GM19395 (cell line): ENCODE measurements around the gene GIPC3.

Experiments used
- ATAC-seq: cut with Tn5 transposase; IDR thresholded peaks from one replicate; pipeline ENCODE4 v1.9.1; 2021; ENCODE audit warnings: mild to moderate bottlenecking, moderate library complexity; ENCODE audit not compliant: unreplicated experiment

GIPC3 gene, protein sequence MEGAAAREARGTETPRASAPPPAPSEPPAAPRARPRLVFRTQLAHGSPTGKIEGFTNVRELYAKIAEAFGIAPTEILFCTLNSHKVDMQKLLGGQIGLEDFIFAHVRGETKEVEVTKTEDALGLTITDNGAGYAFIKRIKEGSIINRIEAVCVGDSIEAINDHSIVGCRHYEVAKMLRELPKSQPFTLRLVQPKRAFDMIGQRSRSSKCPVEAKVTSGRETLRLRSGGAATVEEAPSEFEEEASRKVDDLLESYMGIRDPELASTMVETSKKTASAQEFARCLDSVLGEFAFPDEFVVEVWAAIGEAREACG

DNA sequence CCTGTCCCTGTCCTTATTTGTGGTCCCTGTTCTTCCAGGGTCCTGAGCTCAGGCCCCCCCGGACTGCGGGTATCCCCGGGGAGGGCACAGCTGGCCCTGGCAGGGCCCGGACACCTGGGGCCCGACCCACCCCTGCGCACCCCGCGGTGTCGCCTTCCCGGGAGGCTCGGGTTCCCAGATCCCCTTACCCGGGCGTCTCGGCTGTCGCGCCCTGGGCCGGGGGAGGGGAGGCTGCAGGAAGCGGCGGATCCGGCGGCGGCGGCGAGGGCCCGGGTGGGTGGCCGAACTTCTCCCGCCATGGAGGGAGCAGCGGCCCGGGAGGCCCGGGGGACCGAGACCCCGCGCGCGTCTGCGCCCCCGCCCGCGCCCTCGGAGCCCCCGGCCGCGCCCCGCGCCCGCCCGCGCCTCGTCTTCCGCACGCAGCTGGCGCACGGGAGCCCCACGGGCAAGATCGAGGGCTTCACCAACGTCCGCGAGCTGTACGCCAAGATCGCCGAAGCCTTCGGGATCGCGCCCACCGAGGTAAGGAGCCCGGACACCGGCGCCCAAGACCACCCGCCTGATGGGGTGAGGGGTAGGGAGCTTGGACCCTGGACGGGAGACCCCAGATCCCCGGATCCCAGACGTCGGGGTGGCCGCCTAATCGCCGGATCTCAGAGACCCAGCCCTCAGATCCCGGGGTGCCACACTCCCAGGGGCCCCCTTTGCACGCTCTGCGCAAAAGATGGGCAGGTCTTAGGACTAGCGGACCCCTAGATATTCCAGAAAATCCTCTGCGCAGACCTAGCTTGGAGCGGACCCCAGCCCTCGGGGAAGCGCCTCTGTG lies at the start of gene GIPC3:
Gene GIPC3, plus strand, starts transcription at position 178 of the 826 bp plus-strand sequence. Its CDS starts 120 bp downstream, at position 298.
- no peak for ATAC-seq

DNA sequence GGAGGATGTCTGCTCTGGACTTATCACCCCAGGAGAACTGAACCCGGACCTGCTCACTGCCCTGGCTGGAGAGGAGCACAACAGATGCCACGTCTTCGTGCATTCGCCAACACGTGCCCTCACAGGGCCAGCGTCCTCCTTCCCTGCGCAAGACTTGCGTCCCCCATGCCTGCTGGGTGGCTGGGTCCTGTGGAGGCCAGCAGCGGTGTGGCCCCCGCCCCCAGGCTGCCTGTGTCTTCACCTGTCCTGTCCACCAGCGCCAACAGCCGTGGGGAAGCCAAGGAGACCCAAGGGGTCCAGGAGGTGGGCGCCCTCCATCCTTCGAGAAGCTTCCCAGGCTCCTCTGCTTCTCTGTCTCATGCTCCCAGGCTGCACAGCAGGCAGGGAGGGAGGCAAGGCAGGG lies 49.7 kb upstream of the GIPC3 start:
- no peak for ATAC-seq

DNA sequence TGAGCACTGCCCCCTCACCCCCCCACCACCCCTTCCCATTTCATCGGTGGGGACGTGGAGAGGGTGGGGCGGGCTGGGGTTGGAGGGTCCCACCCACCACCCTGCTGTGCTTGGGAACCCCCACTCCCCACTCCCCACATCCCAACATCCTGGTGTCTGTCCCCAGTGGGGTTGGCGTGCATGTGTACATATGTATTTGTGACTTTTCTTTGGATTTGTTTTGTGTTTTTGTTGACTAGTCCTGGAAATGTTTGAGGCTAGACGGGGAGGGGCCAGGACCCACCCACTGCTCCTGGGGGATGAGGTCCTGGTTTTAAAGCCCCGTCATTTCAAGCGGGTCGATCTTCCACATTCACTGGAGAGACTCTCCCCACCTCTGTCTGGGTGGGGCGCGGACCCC lies 49.3 kb upstream of the GIPC3 start:
- ATAC-seq = no peak

DNA sequence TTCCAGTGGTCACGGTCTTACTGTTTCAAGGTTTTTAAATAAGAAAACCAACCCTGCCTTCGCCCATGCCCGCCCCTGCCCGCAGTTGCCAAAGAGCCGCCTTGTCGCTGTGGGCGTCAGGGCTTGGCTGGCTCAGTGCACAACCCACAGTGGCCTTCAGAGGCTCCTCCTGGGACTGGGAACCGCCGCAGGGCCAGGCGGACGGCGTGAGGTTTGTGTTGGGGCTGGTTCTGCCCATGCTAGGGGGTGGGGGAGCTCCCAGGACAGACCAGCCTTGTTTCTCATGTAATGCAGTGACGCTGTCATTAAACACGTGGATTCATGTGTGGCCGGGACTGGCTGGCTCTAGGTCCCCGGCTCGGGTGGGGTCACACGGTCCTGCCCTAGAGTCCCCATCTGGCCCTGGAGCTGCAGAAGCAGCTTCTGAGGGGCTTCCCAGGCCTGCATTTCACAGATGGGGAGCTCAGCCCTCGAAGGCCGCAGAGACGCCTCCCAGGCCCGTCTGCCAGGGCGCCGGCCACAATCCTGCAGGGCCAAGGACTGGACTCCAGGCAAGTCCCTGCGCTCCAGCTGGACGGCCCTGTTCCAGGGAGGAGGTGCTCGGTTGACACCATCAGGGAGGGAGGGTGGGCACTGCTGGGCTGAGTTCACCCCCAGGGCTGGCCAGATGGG lies 48.7 kb upstream of the GIPC3 start:
- ATAC-seq = no peak

DNA sequence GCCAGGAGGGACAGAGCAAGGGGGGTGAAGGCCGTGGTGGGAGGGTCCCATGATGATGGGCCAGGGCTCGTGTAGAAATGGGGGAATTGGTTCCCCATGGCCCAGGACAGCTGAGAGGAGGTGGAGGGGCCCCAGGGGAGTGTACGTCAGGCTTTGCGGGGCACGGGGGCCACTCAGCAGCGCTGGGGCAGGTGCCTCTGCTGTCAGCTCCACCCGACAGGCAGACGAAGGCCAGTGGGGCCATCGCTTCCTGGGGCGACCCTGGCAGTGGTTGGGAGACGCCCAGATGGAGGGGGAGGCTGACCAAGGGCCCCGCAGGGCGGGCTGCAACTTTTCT lies 48.2 kb upstream of the GIPC3 start:
- ATAC-seq = no peak

DNA sequence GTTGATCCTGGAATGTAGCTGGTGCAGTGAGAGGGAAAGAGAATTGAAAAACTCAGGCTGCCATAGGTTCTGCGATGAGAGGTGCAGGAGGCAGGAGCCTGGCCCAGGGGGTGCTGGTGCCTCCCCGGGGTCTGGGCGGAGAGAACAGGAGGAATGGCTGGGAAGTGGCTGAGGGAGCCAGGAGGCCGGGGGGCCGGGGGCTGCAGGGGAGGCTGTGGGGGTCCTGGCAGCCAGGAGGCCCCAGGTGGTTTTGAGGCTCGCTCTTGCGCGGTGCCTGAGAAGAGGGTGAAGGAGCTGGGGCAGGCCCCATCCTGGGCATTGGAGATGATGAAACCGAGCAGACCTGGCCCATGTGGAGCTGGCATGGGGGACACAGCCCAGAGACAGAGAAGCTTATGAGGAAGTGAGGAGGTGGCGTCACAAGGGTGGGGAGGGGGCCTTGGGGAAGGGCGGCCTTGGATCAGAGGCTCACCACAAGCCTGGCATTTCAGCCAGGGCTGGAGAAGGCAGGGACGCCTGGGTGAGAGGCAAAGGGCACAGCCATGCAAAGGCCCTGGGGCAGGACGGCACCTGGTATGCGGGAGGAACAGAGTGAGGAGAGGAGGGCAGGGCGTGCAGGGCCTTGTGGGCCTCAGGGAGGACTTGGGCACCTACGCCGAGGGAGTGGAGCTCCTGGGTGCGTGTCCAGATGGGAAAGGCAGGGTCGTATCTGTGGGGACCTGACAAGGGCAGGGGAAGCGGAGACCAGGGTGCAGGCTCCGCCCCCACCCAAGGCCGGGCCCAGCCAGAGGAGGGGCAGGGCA lies 47.6 kb upstream of the GIPC3 start:
- ATAC-seq = no peak

DNA sequence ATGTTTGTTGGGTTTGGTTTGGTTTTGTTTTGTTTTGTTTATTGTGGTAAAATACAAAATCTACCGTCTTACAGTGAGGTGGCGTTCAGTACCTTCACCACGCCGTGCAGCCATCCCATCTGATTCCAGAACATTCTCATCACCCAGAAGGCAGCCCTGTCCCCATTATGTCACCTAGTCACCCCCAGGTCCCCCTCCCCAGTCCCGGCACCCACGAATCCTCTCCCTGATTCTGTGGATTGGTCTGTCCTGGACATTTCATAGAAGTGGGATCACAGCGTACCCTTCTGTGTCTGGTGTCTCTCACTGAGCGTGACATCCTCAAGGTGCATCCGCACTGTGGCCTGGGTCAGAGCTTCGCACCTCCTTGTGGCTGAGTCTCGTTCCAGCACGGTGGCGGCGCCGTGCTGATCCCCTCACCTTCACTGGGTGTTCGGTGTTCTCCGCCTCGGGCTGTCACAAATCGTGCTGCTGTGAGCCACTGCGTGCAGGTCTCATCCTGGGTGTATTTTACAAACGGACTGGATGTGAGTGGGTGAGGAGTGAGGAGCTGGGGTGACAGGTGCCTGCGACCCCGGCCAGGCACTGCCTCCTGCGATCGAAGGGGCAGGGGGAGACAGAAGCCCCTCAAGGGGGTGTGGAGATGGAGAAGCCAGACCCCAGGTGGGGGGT lies 46.9 kb upstream of the GIPC3 start:
- ATAC-seq = no peak

DNA sequence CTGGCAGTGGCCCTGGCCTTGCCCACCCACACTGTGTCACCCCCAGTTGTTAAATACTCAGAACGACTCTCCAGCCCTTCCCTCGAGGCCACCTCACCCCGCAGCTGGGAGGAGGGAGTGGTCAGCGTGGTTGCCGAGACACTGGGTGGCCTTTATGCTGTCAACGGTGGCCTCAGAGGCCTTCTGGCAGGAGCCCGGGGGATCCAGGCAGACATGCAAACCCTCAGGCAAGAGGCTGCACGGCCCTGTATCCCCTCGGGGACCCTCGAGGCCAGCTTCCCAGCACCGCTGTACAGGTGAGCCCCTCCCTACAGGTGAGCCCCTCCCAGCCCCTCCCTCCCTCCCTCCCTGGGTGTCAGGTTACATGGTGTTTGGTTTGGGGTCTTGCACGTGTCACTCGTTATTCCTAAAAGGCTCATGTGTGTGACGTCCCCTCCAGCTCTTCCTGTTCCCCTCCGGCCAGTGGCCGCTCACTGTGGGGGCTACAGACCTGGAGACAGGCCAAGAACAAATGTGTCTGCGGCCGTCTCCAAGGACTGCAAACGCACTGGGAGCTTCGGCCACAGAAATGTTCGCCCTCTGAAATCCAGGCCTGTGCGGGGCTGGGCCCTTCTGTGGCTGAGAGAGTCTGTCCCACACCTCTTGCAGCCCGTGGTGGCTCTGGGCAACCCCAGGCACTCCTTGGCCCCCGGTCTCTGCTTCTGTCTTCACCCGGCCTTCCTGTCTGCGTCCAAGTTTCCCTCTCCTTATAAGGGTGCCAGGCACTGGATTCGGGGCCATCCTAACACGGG lies 46.1 kb upstream of the GIPC3 start, which contains the start of gene TEKTIP1:
Gene TEKTIP1, plus strand, starts transcription at position 210 of the 791 bp plus-strand sequence. Its CDS starts 4 bp downstream, at position 214.
- no peak for ATAC-seq

DNA sequence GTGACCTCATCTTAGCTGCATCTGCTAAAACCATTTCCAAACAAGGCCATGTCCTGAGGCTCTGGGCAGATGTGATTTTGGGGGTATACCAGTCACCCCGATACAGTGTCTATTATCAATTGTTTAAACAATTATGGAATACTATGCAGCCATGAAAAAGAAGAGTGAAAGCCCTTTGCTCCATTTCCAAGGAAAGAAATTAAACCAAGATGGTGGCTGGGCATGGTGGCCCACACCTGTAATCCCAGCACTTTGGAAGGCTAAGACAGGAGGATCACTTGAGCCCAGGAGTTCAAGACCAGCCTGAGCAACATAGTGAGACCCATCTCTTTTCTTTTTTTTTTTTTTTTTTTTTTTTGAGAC lies 45.5 kb upstream of the GIPC3 start:
- ATAC-seq = no peak

DNA sequence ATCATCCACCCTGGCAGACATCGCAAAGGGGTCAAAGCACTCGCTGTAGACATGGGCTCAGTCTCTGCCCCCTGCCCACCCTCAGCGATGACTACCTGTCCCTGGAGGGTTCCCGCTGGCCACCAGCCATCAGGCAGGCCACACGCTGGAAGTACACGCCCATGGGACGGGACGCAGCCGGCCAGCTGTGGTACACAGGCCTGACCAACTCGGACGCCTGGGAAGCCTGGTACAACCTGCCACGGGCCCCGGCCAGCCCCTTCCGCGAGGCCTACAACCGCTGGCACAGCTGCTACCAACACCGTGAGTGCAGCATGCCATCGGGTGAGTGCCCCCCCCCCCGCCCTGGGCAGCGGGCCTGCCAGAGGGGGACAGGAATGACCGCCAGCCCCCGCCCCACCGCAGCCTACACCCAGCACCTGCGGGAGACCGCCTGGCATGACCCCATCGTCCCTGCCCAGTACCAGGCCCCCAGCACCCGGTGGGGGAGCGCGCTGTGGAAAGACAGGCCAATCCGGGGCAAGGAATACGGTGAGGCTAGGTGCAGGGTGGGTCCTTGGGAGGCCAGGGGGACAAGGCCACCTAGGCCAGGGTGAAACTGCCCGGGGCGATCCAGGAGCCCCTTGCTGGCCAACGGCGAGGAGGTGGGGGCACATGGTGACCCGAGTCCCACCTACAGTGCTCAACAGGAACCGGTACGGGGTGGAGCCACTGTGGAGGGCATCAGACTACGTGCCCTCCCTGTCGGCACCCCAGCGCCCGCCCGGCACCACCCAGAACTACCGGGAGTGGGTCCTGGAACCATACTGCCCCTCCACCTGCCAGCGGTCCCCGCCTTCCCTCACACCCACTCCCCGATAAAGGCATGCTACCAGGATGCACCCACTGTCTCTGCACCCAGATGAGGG lies 41.9 kb upstream of the GIPC3 start:
- no peak for ATAC-seq

DNA sequence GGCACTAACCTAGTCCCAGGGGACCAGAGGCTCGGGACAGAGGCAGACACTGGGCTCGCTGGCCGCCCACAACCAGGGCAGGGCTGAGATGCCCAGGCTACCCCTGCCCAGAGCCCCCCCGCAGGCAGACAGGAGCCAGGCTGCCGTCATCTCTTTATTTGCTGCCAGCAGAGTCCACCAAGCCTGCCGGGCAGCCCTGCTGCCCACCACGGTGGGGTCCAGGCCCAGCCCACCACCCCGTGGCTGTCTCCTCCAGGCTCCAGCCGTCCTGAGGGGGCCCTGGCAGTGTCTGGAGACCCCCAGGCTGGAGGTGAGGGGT lies 41.3 kb upstream of the GIPC3 start:
- ATAC-seq = no peak

DNA sequence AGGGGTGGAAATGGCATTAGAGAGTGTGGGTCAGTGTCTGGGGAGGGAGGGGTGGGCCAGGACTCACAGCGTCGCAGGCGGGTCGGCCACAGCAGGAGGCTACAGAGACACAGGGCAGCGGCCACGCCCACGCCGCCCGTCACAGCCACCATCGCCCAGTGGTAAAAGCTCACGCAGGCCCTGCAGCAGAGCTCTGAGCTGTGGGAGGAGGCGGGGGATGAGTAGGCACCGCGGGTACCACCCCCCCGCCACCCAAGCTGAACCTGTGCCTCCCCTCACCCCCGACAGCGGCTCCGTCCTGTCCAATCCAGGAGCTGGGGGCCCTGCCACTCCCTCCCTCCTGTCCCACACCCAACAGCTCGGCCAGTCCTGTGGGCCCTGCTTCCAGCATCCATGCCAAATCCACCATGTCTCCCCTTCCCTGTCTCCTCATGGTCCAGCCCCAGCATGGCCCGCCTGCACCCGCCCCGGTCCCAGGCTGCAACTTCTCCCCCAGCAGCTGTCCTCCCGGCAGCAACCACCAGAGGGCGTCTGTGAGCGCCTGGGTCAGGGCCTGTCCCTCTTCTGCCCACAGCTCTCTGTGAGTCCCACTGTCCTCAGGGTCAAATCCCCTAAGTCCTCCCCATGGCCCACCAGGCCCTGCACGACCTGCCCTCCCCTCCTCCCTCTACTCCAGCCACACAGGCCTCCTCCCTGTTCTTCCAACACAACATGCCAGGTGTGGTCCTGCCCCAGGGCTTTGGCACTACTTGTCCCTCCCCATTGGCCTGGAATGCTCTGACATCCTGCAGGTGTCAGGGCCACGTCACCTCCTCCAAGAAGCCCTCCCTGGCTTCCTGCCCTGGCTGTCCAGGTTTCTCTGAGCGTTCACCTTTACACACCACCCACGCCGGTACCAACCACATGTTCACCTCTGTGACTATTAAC lies 40.3 kb upstream of the GIPC3 start:
- no peak for ATAC-seq

DNA sequence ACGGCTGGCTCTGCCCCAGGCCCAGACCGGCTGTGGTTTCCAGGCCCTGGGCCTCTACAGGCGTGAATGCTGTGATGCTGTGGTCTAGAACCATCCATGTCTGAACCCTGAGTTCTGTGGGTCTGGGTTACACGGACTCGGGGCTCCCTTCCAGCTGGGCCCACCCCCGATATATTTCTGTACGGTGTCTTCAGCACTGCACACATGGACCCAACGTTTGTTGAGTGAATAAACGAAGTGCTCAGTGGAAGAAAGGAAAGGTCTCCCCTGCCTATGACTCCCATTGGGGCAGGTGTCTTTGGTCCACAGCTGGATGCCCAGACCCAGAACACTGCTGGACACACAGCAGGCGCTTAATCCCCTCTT lies 39.6 kb upstream of the GIPC3 start:
- no peak for ATAC-seq

DNA sequence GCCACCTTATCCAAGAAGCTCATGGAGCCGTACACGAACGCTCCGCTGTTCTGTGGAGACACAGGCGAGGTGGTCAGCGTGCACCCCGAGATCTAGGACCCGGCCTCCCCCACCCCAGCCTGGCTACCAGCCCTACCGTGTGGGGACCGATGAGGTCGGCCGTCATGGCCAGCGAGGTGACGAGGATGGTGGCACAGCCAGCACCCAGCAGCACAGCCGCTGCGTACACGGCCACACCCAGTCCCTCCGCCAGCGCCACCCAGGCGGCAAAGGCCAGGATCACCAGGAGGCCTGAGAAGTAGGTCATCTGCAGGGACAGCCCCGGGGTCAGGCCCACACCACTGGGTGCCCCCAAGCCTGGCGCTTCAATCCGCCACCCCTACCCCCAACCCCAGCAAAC lies 39.2 kb upstream of the GIPC3 start:
- no peak for ATAC-seq

DNA sequence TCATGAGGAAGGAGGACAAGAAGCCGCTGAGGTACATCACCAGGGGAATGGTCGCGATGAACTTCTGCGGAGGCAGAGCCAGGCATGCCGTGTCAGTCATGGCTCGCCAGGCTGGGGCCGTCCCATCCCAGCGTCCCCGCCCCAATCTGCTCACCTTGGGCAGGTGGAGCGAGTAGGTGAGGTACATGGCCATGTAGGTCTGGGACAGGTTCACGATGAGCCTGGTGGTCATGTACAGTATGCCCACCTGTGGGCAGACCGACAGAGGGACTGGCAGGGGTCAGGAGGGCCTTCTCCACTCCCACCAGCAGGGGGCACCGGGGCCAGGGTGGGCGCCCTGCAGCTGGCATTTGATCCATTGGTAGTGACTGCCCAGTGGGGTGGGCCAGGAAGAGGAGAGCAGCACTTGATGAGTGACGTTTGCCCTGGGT lies 38.0 kb upstream of the GIPC3 start:
- ATAC-seq = no peak

DNA sequence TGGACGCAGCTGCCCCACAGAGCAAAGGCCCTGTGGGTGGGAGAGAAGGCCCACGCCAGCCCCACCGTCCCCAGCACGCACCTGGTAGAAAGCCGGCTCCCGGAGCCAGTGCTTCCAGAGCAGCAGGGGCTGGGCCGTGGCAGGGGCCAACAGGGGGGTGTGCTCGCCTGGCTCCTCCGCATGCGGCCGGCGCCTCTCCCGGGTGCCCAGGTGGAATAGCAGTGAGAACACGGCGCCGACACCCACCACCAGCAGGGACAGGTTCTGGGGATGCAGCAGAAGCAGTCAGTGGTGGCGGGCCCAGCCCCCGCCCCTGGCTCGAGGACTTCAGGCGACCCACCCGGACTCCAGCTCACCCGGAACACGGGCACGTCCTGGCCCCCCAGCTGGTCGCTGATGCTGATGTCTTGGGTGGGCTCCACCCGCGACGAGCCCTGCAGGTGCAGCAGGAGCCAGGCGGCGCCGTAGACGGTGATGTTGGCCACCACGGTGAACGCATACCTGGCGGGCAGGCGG lies 37.5 kb upstream of the GIPC3 start:
- ATAC-seq = no peak

DNA sequence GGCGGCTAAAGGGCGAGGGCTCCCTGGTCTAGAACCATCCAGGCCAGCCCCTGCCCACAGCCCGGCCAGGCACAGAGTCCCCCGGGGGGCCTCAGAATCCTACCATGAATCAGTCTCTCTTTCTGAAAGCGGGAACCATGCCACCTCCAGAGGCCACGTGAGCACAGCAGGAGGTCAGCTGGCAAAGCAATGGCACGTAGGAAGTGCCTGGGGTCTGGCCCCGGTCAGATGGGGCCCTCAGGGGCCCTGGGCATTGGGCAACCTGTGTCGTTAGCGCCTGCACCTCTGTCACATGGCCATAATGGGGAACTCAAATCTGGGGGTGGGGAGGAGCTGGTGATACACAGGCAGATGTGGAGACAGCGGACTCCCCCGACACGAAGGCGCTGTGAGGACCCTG lies 36.7 kb upstream of the GIPC3 start:
- ATAC-seq = no peak

DNA sequence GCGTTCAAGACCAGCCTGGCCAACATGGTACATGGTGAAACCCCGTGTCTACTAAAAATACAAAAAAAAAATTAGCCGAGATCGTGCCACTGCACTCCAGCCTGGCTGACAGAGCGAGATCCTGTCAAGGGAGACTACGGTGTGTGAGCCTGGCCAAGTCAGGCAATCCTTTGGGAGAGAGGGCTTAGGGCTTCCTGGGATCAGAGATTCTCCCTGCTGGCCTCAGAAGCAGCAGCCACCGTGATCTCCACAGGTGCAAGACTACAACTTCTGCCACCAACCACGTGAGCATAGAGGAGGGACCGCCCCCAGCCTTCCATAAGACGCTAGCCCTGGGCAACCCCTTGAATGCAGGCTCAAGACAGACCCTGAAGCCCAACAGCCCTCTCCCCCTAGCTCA lies 35.5 kb upstream of the GIPC3 start:
- ATAC-seq = no peak
